ENCODE data around the gene KBTBD8. TPM values are rescaled to one million over a fixed set of nuclear protein-coding genes. Genes with fewer than 3 reads are reported as not detected.
A peak's percentile ranks its signal among the peaks of the same experiment; 100 is the strongest.

Gene KBTBD8
- total and polyA plus RNA-seq, 9 of the 15 experiments (the other 6 are each of a cell fraction or from before 2014, with no cell fraction given), result 2.7 to 9.1 (median 5.6) TPM

- TF ChIP-seq ZNF318 (IDR thresholded peaks at IDR 0.05; ENCODE audit: borderline replicate concordance in 1 of 2, low read depth in 1 of 2) (no peak), TEAD1 (CRISPR knock-in tag; IDR thresholded peaks at IDR 0.05) (no peak), GATAD2B (IDR thresholded peaks at IDR 0.05; ENCODE audit: borderline replicate concordance) (no peak), ID3 (CRISPR knock-in tag; IDR thresholded peaks at IDR 0.05) (no peak), ID3 (tag; IDR thresholded peaks at IDR 0.05) (no peak), ATF6 (CRISPR knock-in tag; IDR thresholded peaks at IDR 0.05) (no peak), HMBOX1 (IDR thresholded peaks at IDR 0.05) (no peak), KLF16 (IDR thresholded peaks at IDR 0.05) (no peak), FOXM1 (IDR thresholded peaks at IDR 0.05; ENCODE audit: low read depth) (no peak), FOXM1 (CRISPR knock-in tag; IDR thresholded peaks at IDR 0.05; ENCODE audit: low read depth) (no peak), ZNF507 (tag; conservative IDR thresholded peaks at IDR 0.05) (no peak), PHF8 (IDR thresholded peaks at IDR 0.05; ENCODE audit: borderline replicate concordance, low read length) (peak; percentile 40; the same call in 1 of the 2 replicates)
These were observed at the start of gene KBTBD8 (continued) for GRCh38 chr3:66998113-66998903.
